HG03103 (cell line): ENCODE results near the gene ZDHHC7.
"Not testable (repeated sequence)": the region's sequence is repeated elsewhere in the genome, so short reads cannot be mapped to it uniquely, and the experiment has no call there.

Experiments
- ATAC-seq: cut with Tn5 transposase; IDR thresholded peaks from one replicate; pipeline ENCODE4 v1.9.1; 2021; ENCODE audit warnings: low read depth; ENCODE audit not compliant: unreplicated experiment

ZDHHC7 gene

GRCh38 chr16:85045077-85045476 is 33.7 kb upstream of the ZDHHC7 start:
- no peak for ATAC-seq

GRCh38 chr16:85042606-85043005 is 31.3 kb upstream of the ZDHHC7 start:
- ATAC-seq, result no peak

- ATAC-seq, result no peak
Observed at GRCh38 chr16:85042167-85042526, 30.8 kb upstream of the ZDHHC7 start.

- ATAC-seq, result no peak
Observed at GRCh38 chr16:85041219-85042166, 30.2 kb upstream of the ZDHHC7 start.

- ATAC-seq, result no peak
Observed at GRCh38 chr16:85040685-85041084, 29.4 kb upstream of the ZDHHC7 start.

GRCh38 chr16:85037721-85038120 is 26.4 kb upstream of the ZDHHC7 start:
- ATAC-seq, result no peak

GRCh38 chr16:85037050-85037410 is 25.7 kb upstream of the ZDHHC7 start:
- no peak for ATAC-seq

- no peak for ATAC-seq
Observed at GRCh38 chr16:85036236-85037049, 25.1 kb upstream of the ZDHHC7 start.

- ATAC-seq, result no peak
Observed at GRCh38 chr16:85034591-85035433, 23.5 kb upstream of the ZDHHC7 start.

- no peak for ATAC-seq
Observed at GRCh38 chr16:85033171-85033570, 21.8 kb upstream of the ZDHHC7 start.

GRCh38 chr16:85032187-85032586 is 20.9 kb upstream of the ZDHHC7 start:
- not testable (repeated sequence) for ATAC-seq

GRCh38 chr16:85031451-85031850 is 20.1 kb upstream of the ZDHHC7 start:
- ATAC-seq, result no peak

- no peak for ATAC-seq
Observed at GRCh38 chr16:85029981-85030401, 18.7 kb upstream of the ZDHHC7 start.

- ATAC-seq, result no peak
Observed at GRCh38 chr16:85029408-85029784, 18.1 kb upstream of the ZDHHC7 start.

GRCh38 chr16:85028685-85029407 is 17.5 kb upstream of the ZDHHC7 start:
- ATAC-seq, result no peak

- no peak for ATAC-seq
Observed at GRCh38 chr16:85027958-85028684, 16.8 kb upstream of the ZDHHC7 start.

- ATAC-seq, result peak; percentile 81
Observed at GRCh38 chr16:85027349-85027957, 16.1 kb upstream of the ZDHHC7 start, which contains the start of gene KIAA0513. KIAA0513 (plus strand) TSS chr16:85027795; CDS start chr16:85067072, 39,277 bp downstream.

GRCh38 chr16:85026703-85027102 is 15.4 kb upstream of the ZDHHC7 start:
- ATAC-seq, result no peak
